Anterior cingulate cortex (tissue), 58 donors: ENCODE results near the gene SLC36A1.
A peak's percentile ranks its signal among the peaks of the same experiment; 100 is the strongest.
"Not testable (repeated sequence)": the region's sequence is repeated elsewhere in the genome, so short reads cannot be mapped to it uniquely, and the experiment has no call there.

Experiments used
- DNase-seq, 58 donors: peaks; one replicate each; lab custom pipeline; 2025; lab: John Stamatoyannopoulos, UW

The SLC36A1 gene

GRCh38 chr5:151447174-151448037 is at the start of gene SLC36A1:
Gene SLC36A1 (plus strand): TSS chr5:151447603. CDS start chr5:151458793, 11,190 bp downstream.
- peak; percentile 35 to 98 (median 90) for DNase-seq

GRCh38 chr5:151405334-151406160 is 41.9 kb upstream of the SLC36A1 start:
- no peak for DNase-seq

GRCh38 chr5:151406322-151406947 is 41.0 kb upstream of the SLC36A1 start:
- DNase-seq, result no peak

GRCh38 chr5:151408591-151409230 is 38.7 kb upstream of the SLC36A1 start:
- no peak for DNase-seq

- DNase-seq, result no peak
Observed at GRCh38 chr5:151413800-151414199, 33.6 kb upstream of the SLC36A1 start.

- DNase-seq, result no peak
Observed at GRCh38 chr5:151414536-151414935, 32.9 kb upstream of the SLC36A1 start.

GRCh38 chr5:151417712-151418111 is 29.7 kb upstream of the SLC36A1 start:
- DNase-seq, result no peak

- no peak for DNase-seq
Observed at GRCh38 chr5:151420127-151420526, 27.3 kb upstream of the SLC36A1 start.

GRCh38 chr5:151424892-151425523 is 22.4 kb upstream of the SLC36A1 start:
- DNase-seq, result no peak

GRCh38 chr5:151426347-151426746 is 21.1 kb upstream of the SLC36A1 start:
- DNase-seq, result not testable (repeated sequence)

- no peak for DNase-seq
Observed at GRCh38 chr5:151427258-151427657, 20.1 kb upstream of the SLC36A1 start.

- DNase-seq, result peak in 2 of 58 donors; percentile 30 to 38
Observed at GRCh38 chr5:151430731-151431130, 16.7 kb upstream of the SLC36A1 start.

GRCh38 chr5:151431666-151432065 is 15.7 kb upstream of the SLC36A1 start:
- DNase-seq, result no peak

GRCh38 chr5:151432210-151432609 is 15.2 kb upstream of the SLC36A1 start:
- no peak for DNase-seq

- no peak for DNase-seq
Observed at GRCh38 chr5:151434570-151435237, 12.7 kb upstream of the SLC36A1 start.

- DNase-seq, result peak in 20 of 58 donors; percentile 7 to 68 (median 42)
Observed at GRCh38 chr5:151448038-151448985, 909 bp downstream of the SLC36A1 start.

- DNase-seq, result no peak
Observed at GRCh38 chr5:151449297-151449696, 1.9 kb downstream of the SLC36A1 start.

- DNase-seq, result no peak
Observed at GRCh38 chr5:151449839-151450238, 2.4 kb downstream of the SLC36A1 start.
